ENCODE results near the gene CLDN6. TPM values are rescaled to one million over a fixed set of nuclear protein-coding genes. Genes with fewer than 3 reads are reported as not detected.

CLDN6 gene
- total and polyA plus RNA-seq, 9 of the 15 experiments (the other 6 are each of a cell fraction or from before 2014, with no cell fraction given) = 0.22 to 0.75 (median 0.38) TPM; not detected in 3

- TF ChIP-seq USF2 (CRISPR knock-in tag; IDR thresholded peaks at IDR 0.05) (no peak), TOE1 (IDR thresholded peaks at IDR 0.05; ENCODE audit: borderline replicate concordance) (no peak), TOE1 (CRISPR knock-in tag; IDR thresholded peaks at IDR 0.05; ENCODE audit: borderline replicate concordance, low read depth) (no peak), ZNF77 (CRISPR knock-in tag; IDR thresholded peaks at IDR 0.05) (no peak), E2F8 (IDR thresholded peaks at IDR 0.05; ENCODE audit: low read depth, partially characterized antibody) (peak; percentile 61), COPS2 (conservative IDR thresholded peaks at IDR 0.05) (no peak), SIX5 (IDR thresholded peaks at IDR 0.05; ENCODE audit: borderline replicate concordance in 1 of 2, insufficient read depth in 1 of 2, low read depth in 1 of 2, low read length in 2 of 2) (no peak), GATAD2B (IDR thresholded peaks at IDR 0.05; ENCODE audit: borderline replicate concordance) (no peak), MXI1 (IDR thresholded peaks at IDR 0.05; ENCODE audit: low read depth, low read length) (no peak), CTBP1 (IDR thresholded peaks at IDR 0.05; ENCODE audit: borderline replicate concordance) (peak; percentile 100), THRB (CRISPR knock-in tag; conservative IDR thresholded peaks at IDR 0.05) (no peak), RFX5 (IDR thresholded peaks at IDR 0.05; ENCODE audit: low read depth, low read length) (0 out of 2 replicates have a peak, but pooled peaks have one; percentile 50), KDM2B (CRISPR knock-in tag; IDR thresholded peaks at IDR 0.05) (no peak), CREB5 (CRISPR knock-in tag; IDR thresholded peaks at IDR 0.05) (no peak), MTA3 (IDR thresholded peaks at IDR 0.05; ENCODE audit: borderline replicate concordance) (peak; percentile 59; the same call in 1 of the 2 replicates), CHD4 (IDR thresholded peaks at IDR 0.05; ENCODE audit: insufficient read depth, insufficient replicate concordance, low read depth, low read length, poor library complexity, severe bottlenecking) (no peak)
Measured at GRCh38 chr16:3003582-3004270, 14.3 kb downstream of the CLDN6 start (continued).

All from K562 (cell line).